Gastroesophageal sphincter (tissue), 4 donors: ENCODE data around the gene RPL27. TPM values are rescaled to one million over a fixed set of nuclear protein-coding genes. Genes with fewer than 3 reads are reported as not detected.

Experiments
- small RNA-seq, 4 donors: library from RNA; depleted of rRNA; stranded (forward); fragments of <200 nt; gene quantifications; one replicate each; pipeline ENCODE3, GENCODE V24; 2016
- total RNA-seq, 4 donors: library from RNA; depleted of rRNA; stranded (reverse); fragments of >200 nt; gene quantifications; one replicate each; pipeline ENCODE4 v1.1.0, GENCODE V29; 2016

RPL27 gene
- total RNA-seq, 4 donors from 2014 or later, result 854 to 1,510 (median 1,196) TPM

Small RNA genes within 50 kb of the gene (small RNA-seq; reads per million reads assigned to genes)
- 0 reads per million in 4 donors for gene AARSD1

Other genes with a start within 250 kb of the RPL27 start
- gene RAMP2, start 237.2 kb upstream of the RPL27 start, total RNA-seq, result 10 to 100 TPM in 3 of 4 donors, 1 to 10 TPM in 1; 4.0 to 27.4 (median 21.5) TPM
- 10 to 100 TPM; 43.1 to 64.0 (median 44.8) TPM for gene VPS25, start 225.0 kb upstream of the RPL27 start, total RNA-seq
- gene WNK4, start 217.8 kb upstream of the RPL27 start, total RNA-seq, result 1 to 10 TPM in 3 of 4 donors, under 1 TPM in 1; 0.78 to 6.7 (median 1.6) TPM
- gene COA3, start 199.7 kb upstream of the RPL27 start, total RNA-seq, result 10 to 100 TPM; 55.3 to 81.4 (median 66.8) TPM
- under 1 TPM in 3 of 4 donors, not detected in 1; 0.20 to 0.93 (median 0.78) TPM for gene CNTD1, start 199.6 kb upstream of the RPL27 start, total RNA-seq
- gene BECN1, start 174.1 kb upstream of the RPL27 start, total RNA-seq, result 100 to 1,000 TPM; 143 to 185 (median 155) TPM
- 100 to 1,000 TPM in 1 of 4 donors, 10 to 100 TPM in 3; 60.7 to 109 (median 82.0) TPM for gene PSME3, start 165.0 kb upstream of the RPL27 start, total RNA-seq
- 1 to 10 TPM in 3 of 4 donors, under 1 TPM in 1; 0.81 to 1.7 (median 1.4) TPM for gene AOC2, start 153.8 kb upstream of the RPL27 start, total RNA-seq
- 100 to 1,000 TPM in 2 of 4 donors, 10 to 100 TPM in 2; 48.3 to 196 (median 108) TPM for gene AOC3, start 147.2 kb upstream of the RPL27 start, total RNA-seq
- not detected for gene G6PC1, start 97.6 kb upstream of the RPL27 start, total RNA-seq
- gene AARSD1, start 34.0 kb upstream of the RPL27 start, total RNA-seq, result 10 to 100 TPM; 10.9 to 39.5 (median 26.3) TPM
- gene PTGES3L, start 18.3 kb upstream of the RPL27 start, total RNA-seq, result 10 to 100 TPM in 2 of 4 donors, 1 to 10 TPM in 2; 5.5 to 19.6 (median 10.1) TPM
- 10 to 100 TPM; 16.4 to 20.9 (median 19.4) TPM for gene RUNDC1, start 17.9 kb upstream of the RPL27 start, total RNA-seq
- 10 to 100 TPM; 17.1 to 27.9 (median 22.9) TPM for gene IFI35, start 8.4 kb downstream of the RPL27 start, total RNA-seq
- 100 to 1,000 TPM in 3 of 4 donors, 10 to 100 TPM in 1; 89.2 to 187 (median 139) TPM for gene VAT1, start 24.0 kb downstream of the RPL27 start, total RNA-seq
- 1 to 10 TPM; 1.5 to 4.5 (median 2.5) TPM for gene RND2, start 26.8 kb downstream of the RPL27 start, total RNA-seq
- gene BRCA1, start 126.9 kb downstream of the RPL27 start, total RNA-seq, result 1 to 10 TPM; 4.9 to 7.9 (median 6.1) TPM
- 100 to 1,000 TPM in 3 of 4 donors, 10 to 100 TPM in 1; 99.2 to 152 (median 126) TPM for gene NBR1, start 172.8 kb downstream of the RPL27 start, total RNA-seq
- gene TMEM106A, start 213.5 kb downstream of the RPL27 start, total RNA-seq, result 10 to 100 TPM in 1 of 4 donors, 1 to 10 TPM in 3; 3.7 to 13.5 (median 4.4) TPM
- gene CCDC200, start 230.2 kb downstream of the RPL27 start, total RNA-seq, result not detected
- not detected for gene RNU2-1, start 235.6 kb downstream of the RPL27 start, total RNA-seq